K562 (cell line): ENCODE results near the gene GCN1. TPM values are rescaled to one million over a fixed set of nuclear protein-coding genes. Genes with fewer than 3 reads are reported as not detected.

Source experiments
- CBFA2T2 ChIP-seq: fragments of 450-650 bp; conservative IDR thresholded peaks from 2 replicates; pipeline ENCODE4 v1.6.1; 2017; ENCODE audit warnings: mild to moderate bottlenecking
- CC2D1A ChIP-seq: fragments of 450-650 bp; IDR thresholded peaks from 2 replicates; pipeline ENCODE4 v1.6.1; 2017; ENCODE audit warnings: mild to moderate bottlenecking
- CEBPB ChIP-seq: fragments of 450-650 bp; IDR thresholded peaks from 2 replicates; pipeline ENCODE4 v1.6.1; 2016; ENCODE audit warnings: missing genetic modification characterization, missing compliant biosample characterization
- DMBX1 ChIP-seq: fragments of 250-450 bp; sonication (Bioruptor Pico); IDR thresholded peaks from 2 replicates; pipeline ENCODE4 v1.8.0; 2022; ENCODE audit warnings: inconsistent platforms, mild to moderate bottlenecking, moderate library complexity, borderline replicate concordance
- ESRRA ChIP-seq: fragments of 450-650 bp; IDR thresholded peaks from 2 replicates; pipeline ENCODE4 v1.6.1; 2014; ENCODE audit warnings: low read depth, mild to moderate bottlenecking, moderate library complexity, borderline replicate concordance
- HEY1 ChIP-seq: fragments of 250-450 bp; sonication (Bioruptor Pico); IDR thresholded peaks from 2 replicates; pipeline ENCODE4 v1.5.0; 2020; ENCODE audit warnings: mild to moderate bottlenecking, moderate library complexity, borderline replicate concordance
- KAT7 ChIP-seq: sonication (generic); formaldehyde crosslinking; IDR thresholded peaks from 2 replicates; pipeline ENCODE4 v1.8.0; 2022; ENCODE audit warnings: missing genetic modification reagents, mild to moderate bottlenecking, borderline replicate concordance
- KLF13 ChIP-seq: fragments of 450-650 bp; IDR thresholded peaks from 2 replicates; pipeline ENCODE4 v1.6.1; 2016; ENCODE audit warnings: missing genetic modification characterization, low read depth, mild to moderate bottlenecking, missing compliant biosample characterization, moderate library complexity, borderline replicate concordance
- NCOA2 ChIP-seq, 2 experiments: fragments of 450-650 bp; IDR thresholded peaks; 2 replicates each; pipeline ENCODE4 v1.6.1; 2018; ENCODE audit warnings: mild to moderate bottlenecking in 2 of 2, moderate library complexity in 1 of 2; ENCODE audit not compliant: partially characterized antibody in 2 of 2
- NFXL1 ChIP-seq: fragments of 450-650 bp; formaldehyde crosslinking; IDR thresholded peaks from 2 replicates; pipeline ENCODE4 v1.4.0; 2021; ENCODE audit warnings: mild to moderate bottlenecking
- PRPF4 ChIP-seq: fragments of 200-400 bp; formaldehyde crosslinking; IDR thresholded peaks from one replicate; pipeline ENCODE4 v1.6.1; 2017; ENCODE audit warnings: low read length, low read depth, mild to moderate bottlenecking; ENCODE audit not compliant: insufficient read depth, poor library complexity, severe bottlenecking
- PURB ChIP-seq: sonication (generic); formaldehyde crosslinking; IDR thresholded peaks from 2 replicates; pipeline ENCODE4 v1.9.0; 2021; ENCODE audit warnings: low read depth, mild to moderate bottlenecking, missing genetic modification reagents
- SMARCC2 ChIP-seq: fragments of 450-650 bp; IDR thresholded peaks from 2 replicates; pipeline ENCODE4 v1.6.1; 2017; ENCODE audit warnings: antibody characterized with exemption, moderate library complexity, mild to moderate bottlenecking, low read depth
- SMC3 ChIP-seq: conservative IDR thresholded peaks from 2 replicates; pipeline ENCODE4 v1.6.1; 2011; ENCODE audit warnings: low read depth, low read length, improper control_type of control experiment; ENCODE audit not compliant: insufficient read depth
- SRSF7 ChIP-seq: fragments of 200-400 bp; formaldehyde crosslinking; optimal IDR thresholded peaks from 2 replicates; pipeline ENCODE3; 2017; ENCODE audit warnings: mild to moderate bottlenecking, low read depth, low read length
- XRCC4 ChIP-seq: IDR thresholded peaks from one replicate; pipeline ENCODE4 v1.6.1; 2011; ENCODE audit not compliant: insufficient read depth, insufficient read length; ENCODE audit errors: extremely low read depth
- ZBTB8A ChIP-seq: fragments of 450-650 bp; IDR thresholded peaks from 2 replicates; pipeline ENCODE4 v1.6.1; 2018; ENCODE audit warnings: mild to moderate bottlenecking, moderate library complexity; ENCODE audit not compliant: partially characterized antibody
- ZNF133 ChIP-seq: fragments of 250-450 bp; sonication (Bioruptor Pico); IDR thresholded peaks from 2 replicates; pipeline ENCODE4 v1.4.0; 2020; ENCODE audit warnings: mild to moderate bottlenecking
- ZNF24 ChIP-seq: fragments of 450-650 bp; IDR thresholded peaks from 2 replicates; pipeline ENCODE4 v1.6.1; 2016
- ZNF263 ChIP-seq: sonication (generic); formaldehyde crosslinking; IDR thresholded peaks from 2 replicates; pipeline ENCODE4 v1.8.0; 2022; ENCODE audit warnings: mild to moderate bottlenecking, missing genetic modification reagents, borderline replicate concordance
- polyA plus RNA-seq, 8 experiments: library from polyadenylated mRNA; depleted of rRNA in 4 of 8; stranded (reverse) in 5 of 8; unstranded in 3 of 8; fragments of >200 nt; fragmentation: Nextera tagmentation in 2 of 8; fragmentation: Illumina TruSeq in 1 of 8; extraction: Ambion mirVana in 2 of 8; extraction: Trizol in 1 of 8; gene quantifications; 2 replicates each; pipeline versions ENCODE4 v1.2.1 to v1.2.3, GENCODE V29; 2011 to 2014; ENCODE audit warnings: inconsistent platforms in 1 of 8, missing spikeins in 1 of 8
- total RNA-seq, 7 experiments: library from RNA; depleted of rRNA in 6 of 7; stranded (reverse); fragments of >200 nt in 6 of 7; fragmentation: Illumina TruSeq in 2 of 7; extraction: Trizol in 2 of 7; gene quantifications; 2 replicates each; pipeline versions ENCODE4 v1.2.1 to v1.2.3, GENCODE V29; 2011 to 2021; ENCODE audit warnings: low replicate concordance in 1 of 7
- TF ChIP-seq, protein P1 (sequence below): fragments of 450-650 bp; formaldehyde crosslinking; IDR thresholded peaks from 2 replicates; pipeline ENCODE4 v1.4.0; 2020; ENCODE audit warnings: mild to moderate bottlenecking, moderate library complexity
- TF ChIP-seq, protein P2 (sequence below): sonication (generic); formaldehyde crosslinking; IDR thresholded peaks from 2 replicates; pipeline ENCODE4 v1.4.0; 2020; ENCODE audit warnings: mild to moderate bottlenecking, missing genetic modification reagents
- TF ChIP-seq, protein P3 (sequence below): fragments of 250-450 bp; sonication (Bioruptor Pico); IDR thresholded peaks from 2 replicates; pipeline ENCODE4 v1.5.0; 2021
- TF ChIP-seq, protein P4 (sequence below): sonication (generic); formaldehyde crosslinking; IDR thresholded peaks from 2 replicates; pipeline ENCODE4 v1.8.1; 2022; ENCODE audit warnings: missing genetic modification reagents

GCN1 gene
- total and polyA plus RNA-seq, 9 of the 15 experiments (the other 6 are each of a cell fraction or from before 2014, with no cell fraction given): 11.9 to 190 (median 51.7) TPM

DNA sequence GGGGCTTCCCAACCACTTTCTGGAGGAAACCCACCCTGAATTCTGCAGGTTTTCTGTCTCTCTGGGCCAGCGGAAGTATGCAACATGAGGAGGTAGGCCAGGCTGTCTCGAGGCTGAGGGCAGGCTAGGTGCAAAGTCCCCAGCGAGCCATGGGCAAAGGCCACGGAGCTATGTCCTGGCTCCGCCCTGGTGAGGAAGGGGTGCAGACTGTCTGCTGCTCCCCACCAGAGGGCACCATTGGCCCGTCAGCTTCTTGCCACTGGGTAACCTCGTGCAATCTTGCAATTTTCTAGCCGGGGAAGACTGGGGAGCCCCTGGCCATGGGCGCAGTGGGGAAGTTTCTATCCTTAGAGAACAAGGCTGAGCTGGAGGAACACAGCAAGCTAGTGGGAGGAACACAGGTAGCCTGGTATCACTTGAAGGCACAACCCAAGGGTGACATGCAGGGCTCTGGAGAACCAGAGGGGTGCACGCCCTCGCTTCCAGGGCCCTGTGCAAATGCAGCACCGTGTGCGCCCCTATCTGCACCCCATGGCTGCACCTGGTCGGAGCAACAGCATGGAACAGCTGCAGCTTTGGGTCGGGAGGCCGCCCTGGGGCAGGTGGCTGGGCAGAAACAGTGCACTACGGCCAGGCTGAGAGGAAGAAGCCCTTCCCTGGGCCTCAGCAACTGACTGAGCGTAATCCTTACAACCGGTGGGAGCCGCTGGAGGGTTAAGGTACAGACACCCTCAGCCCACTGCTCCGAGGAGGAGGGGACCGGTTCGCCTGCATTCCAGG is 34.0 kb upstream of the GCN1 start (continued):
- TF ChIP-seq, protein P1, sequence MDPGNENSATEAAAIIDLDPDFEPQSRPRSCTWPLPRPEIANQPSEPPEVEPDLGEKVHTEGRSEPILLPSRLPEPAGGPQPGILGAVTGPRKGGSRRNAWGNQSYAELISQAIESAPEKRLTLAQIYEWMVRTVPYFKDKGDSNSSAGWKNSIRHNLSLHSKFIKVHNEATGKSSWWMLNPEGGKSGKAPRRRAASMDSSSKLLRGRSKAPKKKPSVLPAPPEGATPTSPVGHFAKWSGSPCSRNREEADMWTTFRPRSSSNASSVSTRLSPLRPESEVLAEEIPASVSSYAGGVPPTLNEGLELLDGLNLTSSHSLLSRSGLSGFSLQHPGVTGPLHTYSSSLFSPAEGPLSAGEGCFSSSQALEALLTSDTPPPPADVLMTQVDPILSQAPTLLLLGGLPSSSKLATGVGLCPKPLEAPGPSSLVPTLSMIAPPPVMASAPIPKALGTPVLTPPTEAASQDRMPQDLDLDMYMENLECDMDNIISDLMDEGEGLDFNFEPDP (CRISPR knock-in tag): no peak
- TF ChIP-seq, protein P2, sequence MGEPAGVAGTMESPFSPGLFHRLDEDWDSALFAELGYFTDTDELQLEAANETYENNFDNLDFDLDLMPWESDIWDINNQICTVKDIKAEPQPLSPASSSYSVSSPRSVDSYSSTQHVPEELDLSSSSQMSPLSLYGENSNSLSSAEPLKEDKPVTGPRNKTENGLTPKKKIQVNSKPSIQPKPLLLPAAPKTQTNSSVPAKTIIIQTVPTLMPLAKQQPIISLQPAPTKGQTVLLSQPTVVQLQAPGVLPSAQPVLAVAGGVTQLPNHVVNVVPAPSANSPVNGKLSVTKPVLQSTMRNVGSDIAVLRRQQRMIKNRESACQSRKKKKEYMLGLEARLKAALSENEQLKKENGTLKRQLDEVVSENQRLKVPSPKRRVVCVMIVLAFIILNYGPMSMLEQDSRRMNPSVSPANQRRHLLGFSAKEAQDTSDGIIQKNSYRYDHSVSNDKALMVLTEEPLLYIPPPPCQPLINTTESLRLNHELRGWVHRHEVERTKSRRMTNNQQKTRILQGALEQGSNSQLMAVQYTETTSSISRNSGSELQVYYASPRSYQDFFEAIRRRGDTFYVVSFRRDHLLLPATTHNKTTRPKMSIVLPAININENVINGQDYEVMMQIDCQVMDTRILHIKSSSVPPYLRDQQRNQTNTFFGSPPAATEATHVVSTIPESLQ (CRISPR knock-in tag): no peak
- TF ChIP-seq HEY1 (no peak), NFXL1 (CRISPR knock-in tag) (no peak), DMBX1 (CRISPR knock-in tag) (no peak), XRCC4 (no peak), SRSF7 (no peak), ZNF263 (CRISPR knock-in tag) (peak; percentile 61; the same call in 1 of the 2 replicates), CEBPB (tag) (peak; percentile 31; the same call in 1 of the 2 replicates), ZBTB8A (no peak), KAT7 (CRISPR knock-in tag) (no peak), KLF13 (tag) (no peak), ZNF133 (CRISPR knock-in tag) (no peak), ZNF24 (no peak), ESRRA (peak; percentile 32; the same call in 1 of the 2 replicates), PURB (no peak), SMC3 (peak; percentile 99), CBFA2T2 (no peak), PRPF4 (no peak), CC2D1A (peak; percentile 84), SMARCC2 (no peak), NCOA2 (IDR thresholded peaks at IDR 0.05; ENCODE audit: partially characterized antibody in 2 of 2) (no peak)
- TF ChIP-seq, protein P3, sequence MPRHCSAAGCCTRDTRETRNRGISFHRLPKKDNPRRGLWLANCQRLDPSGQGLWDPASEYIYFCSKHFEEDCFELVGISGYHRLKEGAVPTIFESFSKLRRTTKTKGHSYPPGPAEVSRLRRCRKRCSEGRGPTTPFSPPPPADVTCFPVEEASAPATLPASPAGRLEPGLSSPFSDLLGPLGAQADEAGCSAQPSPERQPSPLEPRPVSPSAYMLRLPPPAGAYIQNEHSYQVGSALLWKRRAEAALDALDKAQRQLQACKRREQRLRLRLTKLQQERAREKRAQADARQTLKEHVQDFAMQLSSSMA: no peak
- TF ChIP-seq, protein P4, sequence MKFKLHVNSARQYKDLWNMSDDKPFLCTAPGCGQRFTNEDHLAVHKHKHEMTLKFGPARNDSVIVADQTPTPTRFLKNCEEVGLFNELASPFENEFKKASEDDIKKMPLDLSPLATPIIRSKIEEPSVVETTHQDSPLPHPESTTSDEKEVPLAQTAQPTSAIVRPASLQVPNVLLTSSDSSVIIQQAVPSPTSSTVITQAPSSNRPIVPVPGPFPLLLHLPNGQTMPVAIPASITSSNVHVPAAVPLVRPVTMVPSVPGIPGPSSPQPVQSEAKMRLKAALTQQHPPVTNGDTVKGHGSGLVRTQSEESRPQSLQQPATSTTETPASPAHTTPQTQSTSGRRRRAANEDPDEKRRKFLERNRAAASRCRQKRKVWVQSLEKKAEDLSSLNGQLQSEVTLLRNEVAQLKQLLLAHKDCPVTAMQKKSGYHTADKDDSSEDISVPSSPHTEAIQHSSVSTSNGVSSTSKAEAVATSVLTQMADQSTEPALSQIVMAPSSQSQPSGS (CRISPR knock-in tag): no peak
